Stimulated activated CD8-positive, alpha-beta memory T cell treated with anti-CD3 and anti-CD28 coated beads, Interleukin-4, amount 100 ng/mL, for 48 hours (primary cell): Measurements from ENCODE around the gene NPAS1.

Experiments used
- DNase-seq: peaks from one replicate; pipeline ENCODE4 v3.0.0-alpha.2; 2020

The NPAS1 gene

DNA sequence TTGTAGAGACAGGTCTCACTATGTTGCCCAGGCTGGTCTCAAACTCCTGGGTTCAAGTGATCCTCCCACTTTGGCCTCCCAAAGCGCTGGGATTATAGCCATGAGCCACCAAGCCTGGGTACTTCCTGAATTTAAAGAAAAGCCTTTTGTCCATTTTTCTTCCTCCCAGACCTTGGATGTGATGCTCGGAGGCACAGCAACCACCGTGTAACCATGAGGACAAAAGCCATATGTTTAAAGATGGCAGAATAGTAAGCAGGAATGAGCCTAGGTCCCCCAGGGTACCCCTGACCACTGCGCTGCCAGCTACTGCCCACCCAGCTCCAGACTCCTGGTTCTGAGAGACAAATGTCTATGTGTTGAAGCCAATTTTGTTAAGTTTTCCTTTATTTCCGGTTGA is 62.9 kb downstream of the NPAS1 start:
- no peak for DNase-seq

DNA sequence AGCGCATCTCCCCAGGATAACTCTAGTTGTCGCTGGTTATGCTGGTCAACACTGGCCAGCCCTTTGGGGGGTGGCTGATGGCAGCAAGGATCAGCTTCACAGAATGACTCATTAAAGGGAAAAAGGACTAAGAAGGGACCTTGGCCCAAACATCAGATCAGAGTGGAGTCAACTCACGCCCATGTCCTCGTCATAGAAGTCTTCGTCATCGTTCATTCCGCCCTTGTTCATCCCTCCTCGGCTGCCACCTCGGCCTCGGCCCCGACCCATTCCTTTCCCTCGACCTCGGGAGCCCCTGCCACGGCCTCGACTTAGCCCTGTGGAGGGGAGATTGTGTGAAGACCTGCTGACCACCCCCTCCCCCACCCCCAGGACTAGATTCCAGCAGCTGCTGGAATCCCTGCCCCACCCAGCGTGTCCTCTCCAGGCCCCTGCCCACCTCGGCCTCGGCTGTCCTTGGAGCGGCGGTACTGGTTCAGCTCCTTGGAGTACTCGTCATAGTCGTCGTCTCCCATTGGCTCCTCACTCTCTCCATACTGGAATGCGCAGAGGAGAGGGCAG is 65.3 kb downstream of the NPAS1 start:
- no peak for DNase-seq

DNA sequence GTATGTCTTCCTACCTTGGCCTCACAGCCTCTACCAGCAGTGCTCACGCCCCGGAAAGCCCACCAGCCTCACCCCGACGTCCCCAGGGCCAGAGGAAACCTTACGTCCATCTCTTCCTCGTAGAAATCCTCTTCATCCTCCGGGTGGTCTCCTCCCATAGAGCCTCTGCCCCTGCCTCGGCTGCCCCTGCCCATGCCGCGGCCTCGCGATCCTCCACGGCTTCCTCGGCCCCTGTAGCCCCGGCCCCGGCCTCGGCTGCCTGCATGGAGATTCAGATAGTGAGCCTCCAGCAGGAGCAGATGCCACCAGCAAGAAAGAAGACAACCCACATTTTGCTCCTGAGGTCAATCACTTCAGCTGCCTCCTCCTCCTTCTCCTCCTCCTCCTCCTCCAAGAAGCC is 66.6 kb downstream of the NPAS1 start:
- DNase-seq = no peak

DNA sequence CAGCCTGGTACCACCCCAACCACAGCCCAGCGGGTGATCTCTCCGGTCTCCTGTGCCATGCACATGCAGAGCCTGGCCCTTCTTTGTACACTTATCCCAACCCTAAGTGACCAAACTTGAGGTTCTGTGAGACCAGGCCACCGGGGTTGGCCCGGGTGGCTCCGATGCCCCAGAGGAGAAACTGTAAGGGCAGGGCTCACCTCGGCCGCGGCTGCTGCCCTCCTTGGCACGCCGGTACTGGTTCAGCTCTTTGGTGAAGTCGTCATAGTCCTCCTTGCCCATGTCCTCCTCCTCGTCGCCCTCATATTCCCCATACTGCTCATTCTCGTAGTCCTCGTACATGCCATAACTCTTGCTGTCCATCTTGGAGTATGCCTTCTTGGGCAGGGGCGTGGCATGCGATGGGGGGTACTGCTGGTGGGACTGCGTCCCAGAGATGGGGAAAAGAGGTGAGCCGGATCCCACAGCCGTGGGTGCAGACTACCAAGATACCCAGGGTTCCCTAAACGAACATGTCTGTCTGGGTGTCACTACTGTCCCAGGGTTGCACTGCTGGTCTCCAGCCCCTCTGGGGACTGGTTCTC is 70.2 kb downstream of the NPAS1 start:
- no peak for DNase-seq

- DNase-seq = no peak
These were observed 73.6 kb downstream of the NPAS1 start for GRCh38 chr19:47093254-47093653.

DNA sequence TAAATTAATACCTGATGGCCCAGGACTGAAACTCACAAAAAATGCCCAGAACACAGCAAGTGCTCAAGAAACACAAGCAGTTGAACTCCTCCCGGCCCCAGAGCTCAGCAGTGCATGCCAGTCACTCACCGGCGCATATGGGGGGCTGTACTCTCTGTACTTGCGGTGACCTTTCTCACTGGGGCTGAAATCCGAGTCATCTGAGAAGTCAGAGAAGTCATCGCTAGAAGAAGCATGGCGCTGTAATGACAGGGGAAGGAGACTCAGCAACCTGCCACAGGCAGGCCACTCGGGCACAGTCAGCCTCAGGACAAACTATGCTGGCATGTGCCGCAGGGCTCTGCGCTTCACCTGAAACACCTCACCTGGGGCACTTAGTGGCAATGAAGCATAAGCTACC is 74.2 kb downstream of the NPAS1 start:
- peak; percentile 75 for DNase-seq

DNA sequence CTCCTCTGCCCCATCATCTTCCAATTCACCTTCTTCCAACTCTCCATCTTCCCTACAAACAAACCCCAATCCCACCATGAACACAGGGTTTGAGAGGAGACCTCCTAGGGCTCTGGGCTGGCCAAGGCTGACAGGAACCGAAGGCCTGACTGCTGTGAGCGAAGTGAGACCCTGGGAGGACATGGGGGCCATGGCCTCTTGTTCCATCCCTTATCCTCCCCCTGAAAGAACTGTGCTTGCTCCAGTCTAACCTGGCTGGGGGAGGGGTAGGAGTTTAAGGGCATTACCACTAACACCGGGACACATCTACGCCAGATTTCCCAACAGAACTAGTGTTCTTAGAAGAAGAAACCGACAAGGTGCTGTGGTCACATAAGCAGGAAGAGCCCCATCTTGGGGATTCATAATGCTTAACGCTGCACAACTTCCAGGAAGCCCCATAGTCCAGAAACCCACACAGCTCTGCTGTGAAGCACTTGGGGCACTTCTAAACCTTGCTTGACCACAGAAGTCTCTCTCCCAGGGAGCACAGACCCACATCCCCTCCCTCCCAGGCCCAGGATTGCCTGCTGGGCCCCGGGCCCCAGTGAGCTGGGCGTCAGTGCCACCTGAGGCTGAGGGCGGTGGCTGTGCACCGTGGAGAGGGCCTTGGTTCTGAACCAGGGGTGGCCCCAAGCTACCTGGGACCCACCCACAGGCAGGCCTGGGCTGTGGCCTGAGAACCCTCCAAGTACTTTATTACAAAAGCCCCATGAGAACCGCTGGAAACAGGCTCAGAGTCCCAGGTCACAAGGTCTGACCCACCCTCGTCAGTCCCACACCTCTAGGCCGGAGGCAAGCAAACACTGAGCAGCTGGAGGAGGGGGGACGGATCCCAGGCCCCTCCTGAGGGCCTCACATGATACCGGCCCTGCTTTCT is 75.2 kb downstream of the NPAS1 start:
- DNase-seq = peak; percentile 68
